Measurements from ENCODE around the gene MN1.

The MN1 gene

DNA sequence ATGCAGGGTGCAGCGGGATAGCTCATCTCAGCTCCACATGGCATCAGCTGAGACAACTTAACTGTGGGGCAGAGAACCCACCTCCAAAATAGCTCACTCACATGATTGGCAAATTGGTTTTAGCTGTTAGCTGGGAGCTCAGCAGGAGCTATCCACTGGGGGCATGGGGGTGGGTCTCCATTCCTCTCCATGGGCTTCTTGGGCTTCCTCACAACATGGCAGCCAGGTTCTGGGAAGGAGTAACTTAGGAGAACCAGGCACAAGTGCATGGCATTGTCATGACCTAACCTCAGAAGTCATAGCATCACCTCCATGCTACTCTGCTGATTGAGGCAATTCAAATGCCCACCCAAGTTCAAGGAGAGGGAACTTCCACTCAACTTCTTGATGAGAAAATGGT, 85.5 kb downstream of the MN1 start:
- DNase-seq (ENCODE audit: low read depth in 2 of 2), result no peak

DNA sequence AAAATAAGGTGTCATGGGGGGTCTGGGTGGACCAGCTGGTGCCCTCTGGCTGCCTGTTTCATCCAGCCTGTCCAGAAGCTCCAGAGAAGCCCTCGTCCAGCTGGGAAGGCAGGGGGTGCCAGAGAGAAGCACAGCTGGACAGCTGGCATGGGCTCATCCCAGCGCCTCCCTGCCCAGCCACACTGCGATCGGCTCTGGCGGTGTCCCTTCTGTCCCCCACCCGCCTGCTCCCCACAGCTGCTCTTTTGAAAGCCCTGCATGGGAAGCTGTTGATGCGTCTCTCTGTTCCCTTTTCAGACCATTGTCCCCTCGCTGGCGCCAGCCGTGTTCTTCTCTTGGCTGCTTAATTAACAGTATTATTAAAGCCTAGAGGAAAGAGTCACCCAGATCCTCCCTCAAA, 86.5 kb downstream of the MN1 start:
- DNase-seq (ENCODE audit: low read depth in 2 of 2), result no peak

- DNase-seq (ENCODE audit: low read depth in 2 of 2), result no peak
Observed at GRCh38 chr22:27714068-27714467, 87.5 kb downstream of the MN1 start.

DNA sequence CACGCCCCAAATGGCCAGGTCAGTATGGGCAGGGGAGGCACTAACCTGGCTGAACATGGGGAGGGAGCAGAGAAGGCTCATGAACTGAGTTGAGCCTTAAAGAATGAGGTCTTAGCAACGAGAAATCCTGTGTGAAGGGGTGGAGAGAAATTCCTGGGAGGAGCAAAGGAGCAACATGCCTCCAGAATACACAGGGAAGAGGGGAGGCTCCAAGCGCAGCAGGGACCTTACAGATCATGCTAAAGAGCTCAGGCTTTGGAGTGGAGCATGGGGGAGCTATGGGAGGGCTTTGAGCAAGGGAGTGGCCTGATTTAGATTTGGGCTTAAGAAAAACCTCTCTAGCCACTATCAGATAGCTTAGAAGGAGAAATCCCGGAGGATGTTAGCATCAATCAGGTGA, 88.1 kb downstream of the MN1 start:
- no peak for DNase-seq (ENCODE audit: low read depth in 2 of 2)

GRCh38 chr22:27711756-27712155, 89.8 kb downstream of the MN1 start:
- no peak for DNase-seq (ENCODE audit: low read depth in 2 of 2)

GRCh38 chr22:27711012-27711411, 90.5 kb downstream of the MN1 start:
- DNase-seq (ENCODE audit: low read depth in 2 of 2), result no peak

DNA sequence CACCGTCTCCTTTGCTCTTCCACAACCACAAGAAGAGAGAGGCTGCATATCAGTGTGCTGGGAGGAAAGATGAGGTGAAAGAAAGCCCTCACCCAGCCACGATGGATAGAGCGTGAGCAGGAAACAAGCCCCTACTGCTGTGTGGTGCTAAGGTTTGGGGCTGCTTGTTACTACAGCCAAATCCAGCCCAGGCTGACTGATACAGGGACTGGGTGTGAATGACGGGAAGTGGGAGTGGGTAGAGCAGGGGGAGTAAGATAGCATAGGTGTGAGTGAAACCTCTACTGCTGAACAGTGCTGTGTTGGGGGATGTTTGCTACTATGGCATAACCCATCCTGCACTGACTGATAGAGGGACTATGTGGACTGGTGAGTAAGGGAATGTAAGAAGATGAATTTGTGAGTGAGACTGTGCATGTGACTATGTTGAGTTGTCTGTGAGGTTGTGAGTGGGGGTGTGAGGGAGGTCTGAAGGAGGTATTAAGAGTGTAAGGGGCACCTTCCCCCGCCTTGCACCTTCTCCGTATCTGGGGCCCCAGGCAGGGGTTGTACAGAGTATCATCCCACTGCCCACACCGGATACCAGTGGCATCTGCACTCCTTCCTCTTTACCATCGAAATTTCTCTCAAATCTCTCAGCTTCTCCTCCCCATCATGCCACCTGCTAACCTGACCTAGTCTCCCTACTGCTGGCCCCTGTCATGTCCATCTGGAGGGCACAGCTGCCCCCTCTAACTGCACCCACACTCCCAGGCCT, 91.5 kb downstream of the MN1 start:
- no peak for DNase-seq (ENCODE audit: low read depth in 2 of 2)

- DNase-seq (ENCODE audit: low read depth in 2 of 2), result no peak
Observed at GRCh38 chr22:27706489-27706888, 95.1 kb downstream of the MN1 start.

- no peak for DNase-seq (ENCODE audit: low read depth in 2 of 2)
Observed at GRCh38 chr22:27705408-27706080, 96.0 kb downstream of the MN1 start.

GRCh38 chr22:27704581-27704980, 97.0 kb downstream of the MN1 start:
- no peak for DNase-seq (ENCODE audit: low read depth in 2 of 2)

GRCh38 chr22:27699383-27700019, 102.1 kb downstream of the MN1 start:
- no peak for DNase-seq (ENCODE audit: low read depth in 2 of 2)

DNA sequence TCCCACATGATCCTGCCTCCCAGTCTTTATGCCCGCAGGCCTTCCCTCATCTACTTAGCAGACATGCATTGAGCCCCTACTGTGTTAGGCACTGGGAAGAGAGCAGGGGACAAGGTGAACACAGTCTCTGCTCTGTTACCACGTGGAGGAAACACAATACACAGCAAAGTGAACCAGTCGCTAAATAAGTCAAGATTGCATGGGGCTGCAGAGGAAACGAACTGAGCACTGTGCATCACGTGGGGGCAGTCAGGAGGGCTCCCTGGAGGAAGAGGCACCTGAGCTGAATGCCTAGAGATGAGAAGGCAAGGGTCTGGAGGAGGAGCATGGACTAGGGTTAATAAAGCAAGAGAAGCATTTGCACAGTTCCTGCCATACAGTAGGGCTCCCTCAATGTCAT, 102.7 kb downstream of the MN1 start:
- DNase-seq (ENCODE audit: low read depth in 2 of 2), result no peak

Measured in activated CD4-positive, alpha-beta T cell treated with anti-CD3 and anti-CD28 coated beads for 24 hours (primary cell).